Stomach (tissue), 4 donors: Measurements from ENCODE around the gene WHRN.

Experiments
- CTCF ChIP-seq, 7 experiments: fragments of 450-650 bp in 4 of 7; fragments of 200-600 bp in 3 of 7; sonication (generic) in 3 of 7; IDR thresholded peaks; one replicate each; pipeline ENCODE4 v1.5.1; 2016 to 2019; ENCODE audit warnings: antibody characterized with exemption in 7 of 7, control low read depth in 2 of 7, mild to moderate bottlenecking in 1 of 7
- EP300 ChIP-seq: sonication (generic); formaldehyde crosslinking; IDR thresholded peaks from one replicate; pipeline ENCODE4 v1.6.1; 2017; ENCODE audit warnings: antibody characterized with exemption
- POLR2A ChIP-seq, 4 donors: fragments of 450-650 bp; IDR thresholded peaks; one replicate each; pipeline ENCODE4 v1.6.1; 2016; ENCODE audit warnings: antibody characterized with exemption in 4 of 4, control low read depth in 2 of 4, mild to moderate bottlenecking in 1 of 4, moderate library complexity in 1 of 4
- POLR2AphosphoS5 ChIP-seq, 3 donors: sonication (generic); formaldehyde crosslinking; IDR thresholded peaks; one replicate each; pipeline ENCODE4 v1.6.1; 2016; ENCODE audit warnings: antibody characterized with exemption in 3 of 3

DNA sequence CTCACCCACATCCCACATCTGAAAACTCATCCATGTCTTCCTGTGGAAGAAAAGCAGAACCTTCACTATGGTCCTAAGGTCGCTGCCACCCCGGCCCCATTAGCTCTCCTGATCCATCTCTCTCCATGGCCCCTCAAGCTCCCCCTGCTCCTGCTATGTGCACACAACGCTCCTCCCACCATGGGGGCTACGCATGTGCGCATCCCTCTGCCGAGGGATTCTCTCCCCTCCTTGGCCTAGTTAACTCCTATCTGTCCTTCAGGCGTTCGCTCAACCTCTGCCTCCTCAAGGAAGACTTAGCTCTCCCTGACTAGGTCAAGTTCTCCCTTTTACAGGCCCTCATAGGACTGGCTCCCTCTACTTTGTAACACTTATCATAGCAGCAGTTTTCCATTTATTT is 127.3 kb downstream of the WHRN start:
- TF ChIP-seq CTCF (IDR thresholded peaks at IDR 0.05) (no peak), EP300 (no peak), POLR2AphosphoS5 (IDR thresholded peaks at IDR 0.05) (no peak), POLR2A (IDR thresholded peaks at IDR 0.05) (no peak)
